Measurements from ENCODE around the gene AGPAT2. TPM values are rescaled to one million over a fixed set of nuclear protein-coding genes. Genes with fewer than 3 reads are reported as not detected.
A peak's percentile ranks its signal among the peaks of the same experiment; 100 is the strongest.

Gene AGPAT2
- total RNA-seq, 4 donors from 2014 or later, result 22.0 to 52.8 (median 39.3) TPM

- Histone ChIP-seq H3K27ac (replicated peaks in 1 of 4) (peak overlapping the region; percentile 75 to 83 (median 80)), H3K9me3 (no peaks in the 10 kb centered on the region), H3K27me3 (no peaks in the 10 kb centered on the region), H3K4me3 (peak overlapping the region; percentile 64 to 85 (median 74)), H3K4me1 (peaks cover 37 to 59% (median 49%) of the 10 kb centered on the region in 4 donors), H3K36me3 (peaks cover 25 to 38% (median 37%) of the 10 kb centered on the region in 4 donors)
- intact Hi-C loops (cut with DNase I), result loop anchor here (5.0 kb wide), 1 partner anchor 41 kb away; the partner anchor contains the start of gene AGPAT2
- TF ChIP-seq POLR2AphosphoS5 (IDR thresholded peaks at IDR 0.05) (peak; percentile 98 to 100), CTCF (IDR thresholded peaks at IDR 0.05) (peak; percentile 90 to 96 (median 96)), EP300 (IDR thresholded peaks at IDR 0.05) (no peak), POLR2A (IDR thresholded peaks at IDR 0.05; ENCODE audit: low read depth) (peak; percentile 97)
- DNase-seq (ENCODE audit: extremely low spot score), result peak; percentile 97
- no CpG with 5 or more reads among the region's 66 CpGs for WGBS
Measured at GRCh38 chr9:136728080-136728547, 40.9 kb upstream of the AGPAT2 start.

DNA sequence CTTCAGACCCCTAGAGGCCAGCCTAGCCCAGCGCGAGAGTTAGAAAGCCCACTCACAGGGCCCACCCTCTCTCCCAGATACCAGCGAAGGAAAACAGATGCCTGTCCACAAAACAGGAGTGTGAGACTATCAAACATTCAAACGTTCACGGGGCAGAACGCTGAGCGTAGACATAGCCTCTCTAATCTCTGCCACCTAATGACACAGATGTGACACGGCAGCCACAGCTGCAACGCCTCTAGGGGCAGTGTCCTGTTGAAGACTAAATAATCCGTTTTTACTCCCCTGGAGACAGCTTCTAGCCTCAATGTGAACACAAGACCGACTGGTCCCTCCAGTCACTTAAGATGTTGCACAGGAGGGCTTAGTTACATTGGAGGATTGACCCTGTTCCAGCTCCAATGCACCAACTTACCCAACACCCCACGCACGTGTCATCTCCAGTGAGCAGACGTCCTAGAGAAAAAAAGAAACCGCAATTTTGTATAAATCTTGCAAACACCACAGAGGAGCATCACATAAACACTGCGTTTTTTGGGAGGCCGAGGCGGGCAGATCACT, 39.5 kb upstream of the AGPAT2 start:
- Histone ChIP-seq H3K9me3 (no peaks in the 10 kb centered on the region), H3K27me3 (no peaks in the 10 kb centered on the region), H3K4me3 (peak overlapping the region; percentile 64 to 85 (median 74)), H3K27ac (replicated peaks in 1 of 4) (peak overlapping the region in 3 of 4 donors; percentile 11 to 79 (median 13)), H3K36me3 (peaks cover 34 to 52% (median 51%) of the 10 kb centered on the region in 4 donors), H3K4me1 (peaks cover 47 to 73% (median 62%) of the 10 kb centered on the region in 4 donors)
- intact Hi-C loops (cut with DNase I), result loop anchor here (5.0 kb wide), 1 partner anchor 39 kb away; the partner anchor contains the start of gene AGPAT2
- WGBS, result 17% methylated on average over 16 of the region's 18 CpGs
- peak in 1 of 3 experiments; percentile 16 for TF ChIP-seq CTCF (IDR thresholded peaks at IDR 0.05)
- no peak for TF ChIP-seq POLR2A (IDR thresholded peaks at IDR 0.05; ENCODE audit: low read depth)
- no peak for DNase-seq (ENCODE audit: extremely low spot score)

DNA sequence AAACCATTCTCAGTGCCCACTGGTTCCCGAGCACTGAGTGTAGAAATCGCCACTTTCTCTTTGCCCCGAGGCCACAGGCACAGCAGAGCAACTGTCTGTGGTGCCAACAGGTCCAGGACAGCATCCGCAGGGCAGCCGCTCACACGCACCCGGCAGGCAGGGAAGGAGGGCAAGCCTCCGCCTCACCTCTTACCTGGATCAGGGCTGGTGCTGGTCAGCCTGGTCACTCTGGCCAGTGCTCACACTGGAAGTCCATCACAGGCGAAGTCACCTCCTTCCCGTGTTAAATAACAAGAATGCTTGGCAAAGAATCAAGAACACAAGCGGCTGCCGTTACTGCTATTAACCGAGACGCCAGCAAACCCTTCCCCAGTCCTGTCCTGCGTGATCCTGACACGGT, 38.9 kb upstream of the AGPAT2 start:
- Histone ChIP-seq H3K4me3 (peak overlapping the region; percentile 64 to 85 (median 74)), H3K9me3 (no peaks in the 10 kb centered on the region), H3K4me1 (peaks cover 53 to 79% (median 68%) of the 10 kb centered on the region in 4 donors), H3K27ac (replicated peaks in 1 of 4) (peak overlapping the region in 3 of 4 donors; percentile 11 to 79 (median 13)), H3K27me3 (no peaks in the 10 kb centered on the region), H3K36me3 (peaks cover 34 to 57% (median 55%) of the 10 kb centered on the region in 4 donors)
- intact Hi-C loops (cut with DNase I), result loop anchor here (5.0 kb wide), 1 partner anchor 39 kb away; the partner anchor contains the start of gene AGPAT2
- no peak for DNase-seq (ENCODE audit: extremely low spot score)
- TF ChIP-seq EP300 (IDR thresholded peaks at IDR 0.05), result no peak
- TF ChIP-seq CTCF (IDR thresholded peaks at IDR 0.05), result no peak
- 85% methylated on average over 13 of the region's 16 CpGs for WGBS

DNA sequence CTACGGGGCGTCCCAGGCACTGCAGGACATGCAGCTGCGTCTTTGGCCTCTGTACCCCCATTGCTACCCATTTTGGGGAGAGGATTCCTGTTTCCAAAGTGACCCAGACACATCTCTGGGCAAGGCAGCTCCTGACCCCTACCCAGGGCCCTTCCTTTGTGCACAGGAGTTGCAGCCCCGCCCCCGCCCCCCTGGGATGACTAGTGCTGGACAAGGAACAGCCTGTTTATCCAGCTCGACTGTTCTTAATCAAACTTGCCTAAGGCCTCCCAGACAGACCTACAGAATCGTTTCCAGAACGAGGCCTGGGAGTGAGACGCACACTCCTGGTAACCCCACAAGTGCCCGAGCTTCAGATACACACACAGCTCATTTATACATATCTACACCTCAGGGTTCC, 38.4 kb upstream of the AGPAT2 start:
- peaks cover 58 to 84% (median 73%) of the 10 kb centered on the region in 4 donors for H3K4me1 ChIP-seq
- peak overlapping the region; percentile 64 to 85 (median 74) for H3K4me3 ChIP-seq
- no peaks in the 10 kb centered on the region for H3K27me3 ChIP-seq
- DNase-seq (ENCODE audit: extremely low spot score), result no peak
- H3K9me3 ChIP-seq, result no peaks in the 10 kb centered on the region
- no peak for TF ChIP-seq CTCF (IDR thresholded peaks at IDR 0.05)
- no peak for TF ChIP-seq POLR2A (IDR thresholded peaks at IDR 0.05; ENCODE audit: low read depth)
- TF ChIP-seq EP300 (IDR thresholded peaks at IDR 0.05), result no peak
- no peak for TF ChIP-seq POLR2AphosphoS5 (IDR thresholded peaks at IDR 0.05)
- peak overlapping the region in 1 of 4 donors; percentile 11 for H3K27ac ChIP-seq (replicated peaks in 1 of 4)
- intact Hi-C loops (cut with DNase I), result loop anchor here (5.0 kb wide), 1 partner anchor 38 kb away; the partner anchor contains the start of gene AGPAT2
- 79% methylated on average over 9 of the region's 10 CpGs for WGBS
- H3K36me3 ChIP-seq, result peaks cover 34 to 59% (median 55%) of the 10 kb centered on the region in 4 donors
